CD14-positive monocyte (primary cell): ENCODE data around the gene PAPOLA. TPM values are rescaled to one million over a fixed set of nuclear protein-coding genes. Genes with fewer than 3 reads are reported as not detected.
"Not testable (repeated sequence)": the region's sequence is repeated elsewhere in the genome, so short reads cannot be mapped to it uniquely, and the experiment has no call there.

ENCODE experiments used
- DNase-seq, 3 donors: peaks; one replicate each; pipeline ENCODE4 v3.0.0-alpha.2; 2011 to 2022
- H2AFZ ChIP-seq: 2 replicates; pipeline ENCODE4 v1.6.0; 2012; ENCODE audit warnings: mild to moderate bottlenecking, low read depth, low read length, inconsistent platforms; ENCODE audit not compliant: insufficient read depth, poor library complexity, severe bottlenecking
- H3K27ac ChIP-seq, 2 donors: 1 replicate in 1 of 2; 2 replicates in 1 of 2; pipeline ENCODE4 v1.5.1; 2012 to 2013; ENCODE audit warnings: low read length in 2 of 2, control low read depth in 1 of 2, inconsistent platforms in 1 of 2, low read depth in 1 of 2, mild to moderate bottlenecking in 1 of 2
- H3K27me3 ChIP-seq, 2 donors: one replicate each; pipeline versions ENCODE4 v1.6.0 to v1.6.1; 2011 to 2013; ENCODE audit warnings: low read length in 2 of 2; ENCODE audit not compliant: control insufficient read depth in 2 of 2, insufficient read depth in 2 of 2
- H3K36me3 ChIP-seq, 2 donors: replicated peaks in 1 of 2; 1 replicate in 1 of 2; 2 replicates in 1 of 2; pipeline versions ENCODE4 v1.5.1 to v1.6.1; 2012 to 2013; ENCODE audit warnings: low read length in 2 of 2, control low read depth in 1 of 2, inconsistent platforms in 1 of 2, mild to moderate bottlenecking in 1 of 2; ENCODE audit not compliant: insufficient read depth in 2 of 2, control insufficient read depth in 1 of 2
- H3K4me1 ChIP-seq, 2 donors: 1 replicate in 1 of 2; 2 replicates in 1 of 2; pipeline versions ENCODE4 v1.5.1 to v1.6.1; 2012 to 2013; ENCODE audit warnings: low read length in 2 of 2, control low read depth in 1 of 2, inconsistent platforms in 1 of 2, mild to moderate bottlenecking in 1 of 2, moderate library complexity in 1 of 2; ENCODE audit not compliant: insufficient read depth in 2 of 2, control insufficient read depth in 1 of 2
- H3K4me2 ChIP-seq: replicated peaks from 2 replicates; pipeline ENCODE3; 2012; ENCODE audit warnings: low read length, moderate library complexity, mild to moderate bottlenecking; ENCODE audit not compliant: poor library complexity, severe bottlenecking; ENCODE audit errors: extremely low read depth
- H3K4me3 ChIP-seq, 3 experiments: fragments of 200-600 bp in 1 of 3; sonication (generic) in 1 of 3; replicated peaks in 1 of 3; 1 replicate in 2 of 3; 2 replicates in 1 of 3; pipeline ENCODE4 v1.5.1; 2011 to 2013; ENCODE audit warnings: low read length in 3 of 3, mild to moderate bottlenecking in 3 of 3, control low read depth in 2 of 3, low read depth in 2 of 3, inconsistent platforms in 1 of 3, moderate library complexity in 1 of 3
- H3K79me2 ChIP-seq: 2 replicates; pipeline ENCODE4 v1.6.0; 2012; ENCODE audit warnings: mild to moderate bottlenecking, control low read depth, inconsistent platforms, low read length, moderate library complexity; ENCODE audit not compliant: insufficient read depth
- H3K9ac ChIP-seq: 2 replicates; pipeline ENCODE4 v1.6.0; 2017; ENCODE audit warnings: low read length, mild to moderate bottlenecking; ENCODE audit not compliant: insufficient read depth, poor library complexity, severe bottlenecking
- H3K9me3 ChIP-seq, 2 donors: replicated peaks in 1 of 2; 1 replicate in 1 of 2; 2 replicates in 1 of 2; pipeline versions ENCODE4 v1.5.1 to v1.6.1; 2012 to 2013; ENCODE audit warnings: low read length in 2 of 2, control low read depth in 1 of 2; ENCODE audit not compliant: control insufficient read depth in 1 of 2, insufficient read depth in 1 of 2
- H4K20me1 ChIP-seq: 2 replicates; pipeline ENCODE4 v1.6.0; 2012; ENCODE audit warnings: mild to moderate bottlenecking, low read length, control low read depth, moderate library complexity; ENCODE audit not compliant: insufficient read depth
- H3K27ac Mint-ChIP-seq, 7 donors: one replicate each; pipeline ENCODE4 v1.8.0; 2020; ENCODE audit warnings: mild to moderate bottlenecking in 7 of 7, mixed read lengths in 7 of 7, moderate library complexity in 6 of 7, inconsistent platforms in 2 of 7
- H3K27me3 Mint-ChIP-seq, 3 donors: one replicate each; pipeline ENCODE4 v1.8.0; 2021 to 2022; ENCODE audit warnings: low read depth in 3 of 3, mild to moderate bottlenecking in 3 of 3, mixed read lengths in 3 of 3, moderate library complexity in 3 of 3, inconsistent platforms in 1 of 3
- H3K36me3 Mint-ChIP-seq, 2 donors: one replicate each; pipeline ENCODE4 v1.8.0; 2020; ENCODE audit warnings: mixed read lengths in 2 of 2, inconsistent platforms in 1 of 2, mild to moderate bottlenecking in 1 of 2
- H3K4me1 Mint-ChIP-seq: one replicate; pipeline ENCODE4 v1.8.0; 2020; ENCODE audit warnings: mild to moderate bottlenecking, mixed read lengths
- H3K4me3 Mint-ChIP-seq, 2 donors: one replicate each; pipeline ENCODE4 v1.8.0; 2020; ENCODE audit warnings: mild to moderate bottlenecking in 2 of 2, mixed read lengths in 2 of 2, moderate library complexity in 1 of 2
- H3K9me3 Mint-ChIP-seq, 7 donors: one replicate each; pipeline ENCODE4 v1.8.0; 2020 to 2022; ENCODE audit warnings: mixed read lengths in 7 of 7, mild to moderate bottlenecking in 6 of 7, moderate library complexity in 6 of 7, inconsistent platforms in 2 of 7
- WGBS: methylation state at CpG from one replicate; pipeline ENCODE4 v1.1.5; 2013; ENCODE audit warnings: missing lambda C conversion rate; ENCODE audit not compliant: insufficient coverage; 5-methylcytosine and 5-hydroxymethylcytosine counted together
- intact Hi-C, 2 donors: fragments of 100-400 bp; cut with micrococcal nuclease; formaldehyde crosslinking; loops; one replicate each; pipeline versions ENCODE4 v1.15.0 to v1.15.1; 2023
- polyA plus RNA-seq, 3 donors: library from polyadenylated mRNA; depleted of rRNA in 1 of 3; unstranded in 2 of 3; stranded (reverse) in 1 of 3; fragments of 300-500 nt in 2 of 3; fragments of >200 nt in 1 of 3; fragmentation: Illumina TruSeq in 2 of 3; gene quantifications; 1 replicate in 2 of 3; 2 replicates in 1 of 3; pipeline ENCODE4 v1.2.3, GENCODE V29; 2012 to 2021
- TF ChIP-seq, protein P1 (sequence below): fragments of 200-600 bp; IDR thresholded peaks from one replicate; pipeline ENCODE4 v1.8.0; 2022; ENCODE audit warnings: antibody characterized with exemption, mild to moderate bottlenecking

PAPOLA gene
- polyA plus RNA-seq, 3 donors = 57.9 to 87.5 (median 80.3) TPM

DNA sequence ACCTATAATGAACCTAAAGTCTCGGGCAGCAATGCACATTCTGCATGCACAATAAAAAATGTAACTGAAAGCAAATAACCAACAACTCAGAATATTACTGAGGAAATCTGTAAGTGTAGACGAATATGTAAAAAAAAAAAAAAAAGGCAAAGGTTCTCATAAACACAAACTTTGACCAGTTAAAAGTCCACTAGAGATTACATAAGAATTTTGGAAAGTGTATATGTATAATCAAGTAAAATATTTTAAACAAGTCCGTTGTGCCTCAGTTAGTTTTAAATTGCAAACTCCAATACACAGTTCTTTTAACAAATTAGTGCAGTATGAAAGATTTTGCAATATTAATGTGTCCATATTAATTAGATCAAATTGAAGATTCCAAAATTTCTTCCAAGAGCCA, 35.3 kb upstream of the PAPOLA start:
- Histone ChIP-seq H3K79me2 (no peaks in the 10 kb centered on the region), H3K4me1 (no peaks in the 10 kb centered on the region), H2AFZ (no peak overlapping the region), H3K36me3 (no peaks in the 10 kb centered on the region), H3K9me3 (no peaks in the 10 kb centered on the region), H3K9ac (no peak overlapping the region), H4K20me1 (no peaks in the 10 kb centered on the region), H3K27ac (no peak overlapping the region), H3K4me2 (no peak overlapping the region), H3K27me3 (no peaks in the 10 kb centered on the region), H3K4me3 (no peak overlapping the region)
- no peak for DNase-seq
- H3K27ac Mint-ChIP-seq = no peak overlapping the region
- no peaks in the 10 kb centered on the region for H3K36me3 Mint-ChIP-seq
- no CpG with 5 or more reads among the region's 3 CpGs for WGBS
- TF ChIP-seq, protein P1, sequence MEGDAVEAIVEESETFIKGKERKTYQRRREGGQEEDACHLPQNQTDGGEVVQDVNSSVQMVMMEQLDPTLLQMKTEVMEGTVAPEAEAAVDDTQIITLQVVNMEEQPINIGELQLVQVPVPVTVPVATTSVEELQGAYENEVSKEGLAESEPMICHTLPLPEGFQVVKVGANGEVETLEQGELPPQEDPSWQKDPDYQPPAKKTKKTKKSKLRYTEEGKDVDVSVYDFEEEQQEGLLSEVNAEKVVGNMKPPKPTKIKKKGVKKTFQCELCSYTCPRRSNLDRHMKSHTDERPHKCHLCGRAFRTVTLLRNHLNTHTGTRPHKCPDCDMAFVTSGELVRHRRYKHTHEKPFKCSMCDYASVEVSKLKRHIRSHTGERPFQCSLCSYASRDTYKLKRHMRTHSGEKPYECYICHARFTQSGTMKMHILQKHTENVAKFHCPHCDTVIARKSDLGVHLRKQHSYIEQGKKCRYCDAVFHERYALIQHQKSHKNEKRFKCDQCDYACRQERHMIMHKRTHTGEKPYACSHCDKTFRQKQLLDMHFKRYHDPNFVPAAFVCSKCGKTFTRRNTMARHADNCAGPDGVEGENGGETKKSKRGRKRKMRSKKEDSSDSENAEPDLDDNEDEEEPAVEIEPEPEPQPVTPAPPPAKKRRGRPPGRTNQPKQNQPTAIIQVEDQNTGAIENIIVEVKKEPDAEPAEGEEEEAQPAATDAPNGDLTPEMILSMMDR = no peak
- intact Hi-C loops = no loop called here
- peaks cover 8 to 10% (median 10%) of the 10 kb centered on the region in 3 donors for H3K27me3 Mint-ChIP-seq
- no peaks in the 10 kb centered on the region for H3K9me3 Mint-ChIP-seq
- peaks cover 2% of the 10 kb centered on the region for H3K4me1 Mint-ChIP-seq
- H3K4me3 Mint-ChIP-seq = no peak overlapping the region

DNA sequence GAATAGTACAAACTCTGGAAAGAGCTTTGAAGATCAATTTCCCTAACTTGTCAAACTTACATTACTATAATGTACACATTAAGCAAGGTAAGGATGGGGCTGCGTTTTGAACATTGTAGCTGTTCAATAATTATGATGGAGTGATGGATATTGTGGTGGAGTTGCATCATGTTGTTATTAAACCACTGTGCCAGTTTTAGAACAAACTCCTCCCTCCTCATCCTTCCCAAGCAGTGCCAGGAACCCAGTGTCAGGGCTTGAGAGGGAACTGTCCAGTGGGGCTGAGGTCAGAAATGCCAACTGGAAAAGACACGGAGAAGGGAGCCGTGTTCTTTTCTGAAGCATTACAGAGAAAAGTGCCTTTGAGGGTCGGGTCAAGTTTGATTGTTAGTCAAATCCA, 31.9 kb upstream of the PAPOLA start:
- TF ChIP-seq, protein P1 = no peak
- H3K4me3 Mint-ChIP-seq = no peak overlapping the region
- no peaks in the 10 kb centered on the region for H3K9me3 ChIP-seq
- H4K20me1 ChIP-seq = no peaks in the 10 kb centered on the region
- no peaks in the 10 kb centered on the region for H3K36me3 ChIP-seq
- H3K9ac ChIP-seq = no peak overlapping the region
- no peak for DNase-seq
- intact Hi-C loops = no loop called here
- no peaks in the 10 kb centered on the region for H3K9me3 Mint-ChIP-seq
- no peak overlapping the region for H3K4me3 ChIP-seq
- H3K36me3 Mint-ChIP-seq = no peaks in the 10 kb centered on the region
- no peaks in the 10 kb centered on the region for H3K4me1 Mint-ChIP-seq
- no peak overlapping the region for H2AFZ ChIP-seq
- no peaks in the 10 kb centered on the region for H3K27me3 ChIP-seq
- WGBS = no CpG with 5 or more reads among the region's 4 CpGs
- no peaks in the 10 kb centered on the region for H3K79me2 ChIP-seq
- no peak overlapping the region for H3K4me2 ChIP-seq
- peak overlapping the region in 1 of 7 donors; percentile 87 for H3K27ac Mint-ChIP-seq
- peaks cover 8 to 13% (median 10%) of the 10 kb centered on the region in 3 donors for H3K27me3 Mint-ChIP-seq
- H3K27ac ChIP-seq = no peak overlapping the region
- H3K4me1 ChIP-seq = no peaks in the 10 kb centered on the region

DNA sequence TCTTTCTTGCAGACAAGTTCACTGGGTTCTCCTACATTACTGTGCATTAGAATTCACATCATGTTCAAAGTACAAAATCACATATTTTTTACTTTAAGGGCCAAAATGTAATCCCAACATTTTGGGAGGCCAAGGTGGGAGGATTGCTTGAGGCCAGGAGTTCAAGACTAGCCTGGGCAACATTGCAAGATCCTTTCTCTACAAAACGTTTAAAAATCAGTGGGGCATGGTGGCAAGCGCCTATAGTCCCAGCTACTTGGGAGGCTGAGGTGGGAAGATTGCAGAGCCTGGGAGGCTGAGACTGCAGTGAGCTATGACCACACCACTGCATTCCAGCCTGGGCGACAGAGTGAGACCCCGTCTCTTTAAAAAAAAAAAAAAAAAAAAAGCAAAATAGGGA, 31.2 kb upstream of the PAPOLA start:
- H3K27ac Mint-ChIP-seq, intact Hi-C loops, H3K27me3 ChIP-seq, H3K4me2 ChIP-seq, H3K4me1 ChIP-seq, H3K4me1 Mint-ChIP-seq, DNase-seq, H3K4me3 ChIP-seq, H3K9me3 ChIP-seq, H3K36me3 Mint-ChIP-seq, H2AFZ ChIP-seq, H3K36me3 ChIP-seq, H3K9me3 Mint-ChIP-seq, H4K20me1 ChIP-seq, H3K79me2 ChIP-seq, H3K27ac ChIP-seq, H3K9ac ChIP-seq: not testable (repeated sequence)
- 93% methylated on average over 2 of the region's 4 CpGs for WGBS
- Mint-ChIP-seq H3K27me3 (peaks cover 8 to 13% (median 10%) of the 10 kb centered on the region in 3 donors), H3K4me3 (peak overlapping the region in 1 of 2 donors; percentile 4)
